Right atrium auricular region (tissue), 2 donors: ENCODE data around the gene ACSM6. TPM values are rescaled to one million over a fixed set of nuclear protein-coding genes. Genes with fewer than 3 reads are reported as not detected.
"Not testable (repeated sequence)": the region's sequence is repeated elsewhere in the genome, so short reads cannot be mapped to it uniquely, and the experiment has no call there.

ENCODE experiments used
- DNase-seq: peaks from one replicate; pipeline ENCODE4 v3.0.0-alpha.2; 2019; ENCODE audit warnings: low spot score
- H3K27ac ChIP-seq, 2 donors: fragments of 200-600 bp; sonication (generic); 1 replicate in 1 of 2; 2 replicates in 1 of 2; pipeline ENCODE4 v1.5.1; 2016 to 2019
- H3K27me3 ChIP-seq, 2 donors: fragments of 200-600 bp; sonication (generic); one replicate each; pipeline versions ENCODE4 v1.5.1 to v1.6.0; 2017 to 2019
- H3K36me3 ChIP-seq: fragments of 200-600 bp; sonication (generic); one replicate; pipeline ENCODE4 v1.5.1; 2016
- H3K4me1 ChIP-seq, 2 donors: fragments of 200-600 bp; sonication (generic); one replicate each; pipeline versions ENCODE4 v1.5.1 to v1.6.0; 2017 to 2019
- H3K4me3 ChIP-seq, 2 donors: fragments of 200-600 bp; sonication (generic); 1 replicate in 1 of 2; 2 replicates in 1 of 2; pipeline ENCODE4 v1.5.1; 2017 to 2019; ENCODE audit warnings: mild to moderate bottlenecking in 1 of 2, moderate library complexity in 1 of 2
- H3K9me3 ChIP-seq, 2 donors: fragments of 200-600 bp; sonication (generic); one replicate each; pipeline ENCODE4 v1.5.1; 2019
- total RNA-seq, 2 donors: library from RNA; depleted of rRNA; stranded (reverse); fragments of >200 nt; gene quantifications; one replicate each; pipeline ENCODE4 v1.1.0, GENCODE V29; 2016
- TF ChIP-seq, protein P1 (sequence below), 2 donors: fragments of 200-600 bp; sonication (generic); IDR thresholded peaks; one replicate each; pipeline ENCODE4 v1.5.1; 2019; ENCODE audit warnings: antibody characterized with exemption in 2 of 2

Gene ACSM6
- total RNA-seq, 2 donors from 2014 or later = not detected

GRCh38 chr10:95183271-95184230 lies 10.5 kb upstream of the ACSM6 start:
- Histone ChIP-seq H3K36me3 (no peaks in the 10 kb centered on the region), H3K4me3 (peak overlapping the region; percentile 72 to 80), H3K27me3 (no peaks in the 10 kb centered on the region), H3K4me1 (no peaks in the 10 kb centered on the region), H3K27ac (peak overlapping the region; percentile 83 to 87), H3K9me3 (no peaks in the 10 kb centered on the region)
- peak; percentile 73 for DNase-seq
- TF ChIP-seq, protein P1, sequence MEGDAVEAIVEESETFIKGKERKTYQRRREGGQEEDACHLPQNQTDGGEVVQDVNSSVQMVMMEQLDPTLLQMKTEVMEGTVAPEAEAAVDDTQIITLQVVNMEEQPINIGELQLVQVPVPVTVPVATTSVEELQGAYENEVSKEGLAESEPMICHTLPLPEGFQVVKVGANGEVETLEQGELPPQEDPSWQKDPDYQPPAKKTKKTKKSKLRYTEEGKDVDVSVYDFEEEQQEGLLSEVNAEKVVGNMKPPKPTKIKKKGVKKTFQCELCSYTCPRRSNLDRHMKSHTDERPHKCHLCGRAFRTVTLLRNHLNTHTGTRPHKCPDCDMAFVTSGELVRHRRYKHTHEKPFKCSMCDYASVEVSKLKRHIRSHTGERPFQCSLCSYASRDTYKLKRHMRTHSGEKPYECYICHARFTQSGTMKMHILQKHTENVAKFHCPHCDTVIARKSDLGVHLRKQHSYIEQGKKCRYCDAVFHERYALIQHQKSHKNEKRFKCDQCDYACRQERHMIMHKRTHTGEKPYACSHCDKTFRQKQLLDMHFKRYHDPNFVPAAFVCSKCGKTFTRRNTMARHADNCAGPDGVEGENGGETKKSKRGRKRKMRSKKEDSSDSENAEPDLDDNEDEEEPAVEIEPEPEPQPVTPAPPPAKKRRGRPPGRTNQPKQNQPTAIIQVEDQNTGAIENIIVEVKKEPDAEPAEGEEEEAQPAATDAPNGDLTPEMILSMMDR (IDR thresholded peaks at IDR 0.05) = peak; percentile 92 to 100

DNA sequence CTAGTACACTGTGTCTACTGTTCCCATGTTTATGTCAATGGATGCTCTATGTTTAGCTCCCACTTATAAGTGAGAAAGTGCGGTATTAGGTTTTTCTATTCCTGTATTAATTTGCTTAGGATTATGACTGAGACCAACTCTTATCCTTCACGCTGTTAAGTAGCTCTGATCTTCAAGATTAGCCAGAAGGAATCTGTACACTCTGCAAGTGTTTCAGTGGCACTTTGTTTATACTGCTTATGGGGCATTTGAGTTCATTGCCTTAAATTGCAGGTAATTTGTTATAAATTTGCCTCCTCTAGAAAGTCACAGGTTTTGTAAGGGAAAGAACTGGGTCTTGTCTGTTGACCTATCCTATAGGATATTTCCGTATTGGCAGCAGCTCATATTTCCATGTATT lies 6.4 kb upstream of the ACSM6 start:
- no peaks in the 10 kb centered on the region for H3K36me3 ChIP-seq

GRCh38 chr10:95188593-95188992 lies 5.4 kb upstream of the ACSM6 start:
- H3K4me1 ChIP-seq = no peaks in the 10 kb centered on the region
- no peak for DNase-seq
- H3K27me3 ChIP-seq = no peaks in the 10 kb centered on the region
- no peaks in the 10 kb centered on the region for H3K36me3 ChIP-seq
- no peak overlapping the region for H3K27ac ChIP-seq
- no peak overlapping the region for H3K4me3 ChIP-seq
- no peaks in the 10 kb centered on the region for H3K9me3 ChIP-seq
- TF ChIP-seq, protein P1 (IDR thresholded peaks at IDR 0.05) = no peak

More for the DNA sequence above, 6.4 kb upstream of the ACSM6 start:
- no peak overlapping the region for H3K27ac ChIP-seq
- H3K4me1 ChIP-seq = no peaks in the 10 kb centered on the region
- no peaks in the 10 kb centered on the region for H3K27me3 ChIP-seq
- TF ChIP-seq, protein P1 (IDR thresholded peaks at IDR 0.05) = no peak
- DNase-seq = no peak
- no peak overlapping the region for H3K4me3 ChIP-seq
- H3K9me3 ChIP-seq = no peaks in the 10 kb centered on the region

GRCh38 chr10:95196046-95196445 lies 2.0 kb downstream of the ACSM6 start:
- TF ChIP-seq, protein P1 (IDR thresholded peaks at IDR 0.05) = no peak
- no peak overlapping the region for H3K4me3 ChIP-seq
- no peaks in the 10 kb centered on the region for H3K36me3 ChIP-seq
- DNase-seq = no peak
- H3K4me1 ChIP-seq = no peaks in the 10 kb centered on the region
- no peaks in the 10 kb centered on the region for H3K9me3 ChIP-seq
- no peaks in the 10 kb centered on the region for H3K27me3 ChIP-seq
- no peak overlapping the region for H3K27ac ChIP-seq

GRCh38 chr10:95201736-95202135 lies 7.7 kb downstream of the ACSM6 start:
- TF ChIP-seq, protein P1 (IDR thresholded peaks at IDR 0.05) = no peak
- no peak for DNase-seq
- Histone ChIP-seq H3K4me1 (no peaks in the 10 kb centered on the region), H3K36me3 (no peaks in the 10 kb centered on the region), H3K9me3 (no peaks in the 10 kb centered on the region), H3K27ac (no peak overlapping the region), H3K27me3 (no peaks in the 10 kb centered on the region), H3K4me3 (no peak overlapping the region)

- H3K9me3 ChIP-seq, H3K4me1 ChIP-seq, H3K27me3 ChIP-seq, H3K27ac ChIP-seq, H3K4me3 ChIP-seq, DNase-seq, H3K36me3 ChIP-seq: not testable (repeated sequence)
Observed at GRCh38 chr10:95202865-95203264, 8.8 kb downstream of the ACSM6 start.
